Measurements from ENCODE around the gene TBC1D13.

The TBC1D13 gene

GRCh38 chr9:128819716-128820664 is 32.9 kb downstream of the TBC1D13 start:
- Histone ChIP-seq H3K9ac (ENCODE audit: low read length) (no peak overlapping the region; the same call in 1 of the 2 replicates), H3K4me3 (ENCODE audit: low read depth, low read length, poor library complexity, severe bottlenecking) (peak overlapping the region; percentile 71), H3K27ac (ENCODE audit: low read depth, low read length, poor library complexity, severe bottlenecking) (no peak overlapping the region), H4K20me1 (ENCODE audit: insufficient read depth, low read length) (no peaks in the 10 kb centered on the region), H3K4me1 (ENCODE audit: insufficient read depth, low read length, severe bottlenecking) (peaks cover 11% of the 10 kb centered on the region), H3K36me3 (ENCODE audit: insufficient read depth, low read length) (peaks cover 42% of the 10 kb centered on the region), H3K4me2 (ENCODE audit: low read length) (peak overlapping the region; percentile 96), H3K79me2 (ENCODE audit: insufficient read depth, low read length) (no peaks in the 10 kb centered on the region), H3K9me2 (ENCODE audit: low read depth, low read length) (no peaks in the 10 kb centered on the region), H3K27me3 (ENCODE audit: insufficient read depth, low read length) (no peaks in the 10 kb centered on the region), H3K9me3 (ENCODE audit: low read length) (no peaks in the 10 kb centered on the region), H2AFZ (ENCODE audit: low read length) (no peak overlapping the region), H3F3A (ENCODE audit: insufficient read depth, low read length) (0 out of 2 replicates have a peak, but pooled peaks cover 5% of the 10 kb centered on the region)
- TF ChIP-seq EZH2 (IDR thresholded peaks at IDR 0.05; ENCODE audit: borderline replicate concordance, low read length): no peak
- TF ChIP-seq CTCF (IDR thresholded peaks at IDR 0.05; ENCODE audit: low read length): no peak

GRCh38 chr9:128820665-128821583 is 33.9 kb downstream of the TBC1D13 start:
- no peak overlapping the region for H3K4me3 ChIP-seq (ENCODE audit: low read depth, low read length, poor library complexity, severe bottlenecking)
- no peak overlapping the region for H3K9ac ChIP-seq (ENCODE audit: low read length)
- H3K36me3 ChIP-seq (ENCODE audit: insufficient read depth, low read length): peaks cover 51% of the 10 kb centered on the region
- H3K4me1 ChIP-seq (ENCODE audit: insufficient read depth, low read length, severe bottlenecking): peaks cover 11% of the 10 kb centered on the region
- H3K27me3 ChIP-seq (ENCODE audit: insufficient read depth, low read length): no peaks in the 10 kb centered on the region
- H3K9me2 ChIP-seq (ENCODE audit: low read depth, low read length): no peaks in the 10 kb centered on the region
- 0 out of 2 replicates have a peak, but pooled peaks cover 5% of the 10 kb centered on the region for H3F3A ChIP-seq (ENCODE audit: insufficient read depth, low read length)
- H3K4me2 ChIP-seq (ENCODE audit: low read length): no peak overlapping the region
- H3K9me3 ChIP-seq (ENCODE audit: low read length): no peaks in the 10 kb centered on the region
- H2AFZ ChIP-seq (ENCODE audit: low read length): no peak overlapping the region
- TF ChIP-seq CTCF (IDR thresholded peaks at IDR 0.05; ENCODE audit: low read length) (no peak), EZH2 (IDR thresholded peaks at IDR 0.05; ENCODE audit: borderline replicate concordance, low read length) (no peak)
- H4K20me1 ChIP-seq (ENCODE audit: insufficient read depth, low read length): no peaks in the 10 kb centered on the region
- no peak overlapping the region for H3K27ac ChIP-seq (ENCODE audit: low read depth, low read length, poor library complexity, severe bottlenecking)
- no peaks in the 10 kb centered on the region for H3K79me2 ChIP-seq (ENCODE audit: insufficient read depth, low read length)

GRCh38 chr9:128821584-128822406 is 34.7 kb downstream of the TBC1D13 start:
- no peaks in the 10 kb centered on the region for H3K27me3 ChIP-seq (ENCODE audit: insufficient read depth, low read length)
- no peak overlapping the region for H3K27ac ChIP-seq (ENCODE audit: low read depth, low read length, poor library complexity, severe bottlenecking)
- no peak overlapping the region for H2AFZ ChIP-seq (ENCODE audit: low read length)
- no peaks in the 10 kb centered on the region for H3K79me2 ChIP-seq (ENCODE audit: insufficient read depth, low read length)
- no peak overlapping the region for H3K9ac ChIP-seq (ENCODE audit: low read length)
- H3K4me1 ChIP-seq (ENCODE audit: insufficient read depth, low read length, severe bottlenecking): peaks cover 11% of the 10 kb centered on the region
- H3K4me2 ChIP-seq (ENCODE audit: low read length): no peak overlapping the region
- 0 out of 2 replicates have a peak, but pooled peaks cover 5% of the 10 kb centered on the region for H3F3A ChIP-seq (ENCODE audit: insufficient read depth, low read length)
- no peak overlapping the region for H3K4me3 ChIP-seq (ENCODE audit: low read depth, low read length, poor library complexity, severe bottlenecking)
- TF ChIP-seq CTCF (IDR thresholded peaks at IDR 0.05; ENCODE audit: low read length) (no peak), EZH2 (IDR thresholded peaks at IDR 0.05; ENCODE audit: borderline replicate concordance, low read length) (no peak)
- peaks cover 60% of the 10 kb centered on the region for H3K36me3 ChIP-seq (ENCODE audit: insufficient read depth, low read length)
- no peaks in the 10 kb centered on the region for H3K9me2 ChIP-seq (ENCODE audit: low read depth, low read length)
- no peaks in the 10 kb centered on the region for H3K9me3 ChIP-seq (ENCODE audit: low read length)
- H4K20me1 ChIP-seq (ENCODE audit: insufficient read depth, low read length): no peaks in the 10 kb centered on the region

All from OCI-LY1 (cell line).